Measurements from ENCODE around the gene CTSH. TPM values are rescaled to one million over a fixed set of nuclear protein-coding genes. Genes with fewer than 3 reads are reported as not detected.
"Not testable (repeated sequence)": the region's sequence is repeated elsewhere in the genome, so short reads cannot be mapped to it uniquely, and the experiment has no call there.

CTSH gene
- total RNA-seq, 1 experiment from 2014 or later: 43.9 TPM

DNA sequence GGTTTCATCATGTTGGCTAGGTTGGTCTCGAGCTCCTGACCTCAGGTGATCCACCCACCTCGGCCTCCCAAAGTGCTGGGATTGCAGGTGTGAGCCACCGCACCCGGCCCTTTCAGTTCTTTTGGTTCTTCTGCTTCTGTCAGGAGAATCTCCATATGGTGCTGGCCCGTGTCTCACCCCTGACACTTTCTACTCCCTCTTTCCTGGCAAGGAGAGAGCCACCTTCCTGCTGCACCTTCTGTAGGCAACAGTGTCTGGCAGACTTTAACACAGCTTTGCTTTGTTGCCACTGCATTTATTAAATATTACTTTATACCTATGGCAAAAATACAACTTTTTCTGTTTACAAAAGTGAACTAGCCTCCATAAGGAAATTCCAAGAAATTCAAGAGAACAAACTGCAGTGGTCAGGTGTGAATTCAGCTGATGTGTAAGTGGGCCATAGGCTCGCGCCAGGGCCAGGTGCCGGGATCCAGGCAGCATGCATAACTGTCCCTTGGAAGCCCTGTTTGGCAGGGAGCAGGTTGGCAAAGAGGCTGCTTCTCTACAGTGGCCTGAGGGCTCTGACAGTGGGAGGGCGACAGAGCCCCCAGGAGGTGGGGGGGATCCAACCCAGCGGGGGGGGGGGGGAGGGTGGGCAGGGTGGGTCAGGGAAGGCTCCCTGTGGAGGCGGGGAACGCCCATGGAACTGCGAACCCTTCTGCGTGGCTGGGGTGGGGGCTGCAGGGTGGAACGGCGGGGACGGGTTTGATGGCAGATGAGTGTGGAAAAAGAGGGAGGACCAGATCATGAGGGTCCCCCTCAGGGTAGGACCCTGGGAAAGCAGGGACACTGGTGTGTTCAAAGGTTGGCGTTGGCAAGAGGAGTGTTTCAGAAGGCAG lies 21.1 kb downstream of the CTSH start:
- DNase-seq (ENCODE audit: low read depth): no peak

DNA sequence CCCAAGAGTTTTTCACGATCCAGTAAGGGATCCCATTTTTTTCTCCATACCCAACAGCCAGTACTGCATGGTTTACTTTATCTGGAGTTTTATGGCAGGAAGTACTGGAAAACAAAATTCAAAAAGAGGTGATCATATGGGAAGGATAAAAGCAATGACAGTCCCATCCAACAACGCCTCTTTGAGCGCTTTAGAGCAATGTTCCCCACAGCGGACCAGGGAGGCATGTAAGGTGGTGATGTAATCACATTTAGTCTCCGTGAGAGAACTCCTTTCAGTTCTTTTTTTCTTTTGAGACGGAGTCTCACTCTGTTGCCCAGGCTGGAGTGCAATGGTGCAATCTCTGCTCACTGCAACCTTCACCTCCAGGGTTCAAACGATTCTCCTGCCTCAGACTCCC lies 21.8 kb downstream of the CTSH start:
- DNase-seq (ENCODE audit: low read depth): no peak

DNA sequence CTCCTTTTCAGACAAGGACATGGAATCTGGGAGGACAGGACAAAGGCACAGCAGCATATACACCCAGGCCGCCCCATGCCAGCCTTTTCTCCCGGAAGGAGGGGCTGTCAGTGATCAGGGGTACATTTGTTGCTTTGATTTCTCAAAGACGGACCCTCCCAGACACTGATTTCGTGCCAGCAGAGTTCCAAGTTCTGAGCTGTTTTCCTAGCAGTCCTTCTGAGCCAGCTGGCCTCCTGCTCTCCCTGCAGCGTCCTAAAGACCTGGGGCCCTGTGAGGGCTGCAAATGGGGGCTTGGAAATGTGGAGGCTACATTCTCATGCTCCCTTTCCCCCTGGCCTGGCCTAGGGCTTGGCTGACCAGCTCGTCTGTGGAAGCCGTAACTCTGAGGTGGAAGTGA lies 22.3 kb downstream of the CTSH start:
- DNase-seq (ENCODE audit: low read depth): no peak

DNA sequence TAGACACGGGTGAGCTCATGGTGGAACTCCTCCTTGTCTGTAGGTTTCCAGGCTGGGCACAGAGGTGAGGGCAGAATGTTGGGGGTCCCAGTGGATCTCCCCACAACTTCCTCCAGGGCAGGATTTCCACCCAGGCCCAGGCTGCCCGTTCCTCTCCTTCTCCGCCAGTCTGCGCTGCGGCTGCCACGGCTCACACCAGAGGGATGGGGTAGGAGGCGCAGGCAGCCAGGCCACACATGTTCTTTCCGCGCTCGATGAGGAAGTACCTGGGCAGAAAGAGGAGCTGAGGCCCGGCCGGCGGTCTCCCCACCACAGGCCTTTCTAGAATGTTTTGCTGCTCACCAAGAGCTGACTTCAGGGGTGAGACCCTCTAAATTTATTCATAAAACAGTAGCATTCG lies 22.9 kb downstream of the CTSH start:
- no peak for DNase-seq (ENCODE audit: low read depth)

DNA sequence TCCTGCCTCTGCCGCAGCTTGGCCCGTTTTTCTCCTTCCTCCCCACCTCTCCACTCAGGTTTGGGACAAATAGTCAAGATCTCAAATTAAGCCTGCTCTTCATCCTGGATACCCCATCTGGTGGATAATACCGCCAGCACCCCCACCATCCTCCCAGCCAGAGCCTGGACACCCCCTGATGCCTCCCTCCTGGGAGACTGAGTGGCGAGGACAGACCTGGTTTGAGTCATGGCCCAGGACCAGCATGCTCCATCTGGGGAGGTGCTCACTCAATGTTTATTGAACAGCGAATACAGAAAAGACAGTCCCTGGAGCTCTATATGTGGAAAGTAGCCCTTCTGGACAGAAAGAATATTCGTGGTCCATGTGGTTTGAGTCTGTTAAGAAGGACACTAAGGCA lies 23.3 kb downstream of the CTSH start:
- no peak for DNase-seq (ENCODE audit: low read depth)

DNA sequence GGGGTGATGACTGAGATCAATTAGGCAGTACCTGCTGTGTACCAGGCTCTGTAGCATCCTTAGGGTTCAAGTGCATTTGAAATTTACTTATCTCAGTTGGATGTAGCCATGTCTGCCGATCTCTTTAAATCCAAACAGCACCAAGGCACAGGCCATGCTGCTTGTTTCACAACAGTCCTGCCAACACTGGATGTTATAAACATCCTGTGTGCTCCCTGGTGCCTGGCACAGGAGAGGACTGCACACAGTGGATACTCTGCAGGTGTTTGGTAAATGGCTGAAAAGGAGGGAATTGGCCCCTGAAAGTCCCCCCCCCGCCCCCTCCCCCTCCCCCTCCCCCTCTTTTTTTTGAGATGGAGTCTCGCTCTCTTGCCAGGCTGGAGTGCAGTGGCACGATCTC lies 27.0 kb downstream of the CTSH start:
- no peak for DNase-seq (ENCODE audit: low read depth)

DNA sequence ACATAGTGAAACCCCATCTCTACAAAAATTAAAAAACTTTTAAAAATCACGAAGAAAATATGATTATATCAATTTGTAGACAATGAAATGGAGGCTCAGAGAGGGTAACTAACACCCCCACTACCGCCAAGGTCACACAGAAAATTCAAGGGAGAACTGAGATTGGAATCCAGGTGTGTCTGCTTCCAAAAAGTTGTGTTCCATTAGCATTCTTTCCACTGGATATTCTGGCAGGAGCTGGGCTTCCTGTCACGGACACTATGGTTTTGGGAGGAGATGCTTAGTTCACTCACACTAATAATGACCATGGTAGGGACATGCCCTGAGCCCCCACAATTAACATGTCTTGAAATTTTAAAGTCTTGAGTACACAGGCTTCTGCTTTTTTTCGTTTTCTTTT lies 28.8 kb downstream of the CTSH start:
- no peak for DNase-seq (ENCODE audit: low read depth)

DNA sequence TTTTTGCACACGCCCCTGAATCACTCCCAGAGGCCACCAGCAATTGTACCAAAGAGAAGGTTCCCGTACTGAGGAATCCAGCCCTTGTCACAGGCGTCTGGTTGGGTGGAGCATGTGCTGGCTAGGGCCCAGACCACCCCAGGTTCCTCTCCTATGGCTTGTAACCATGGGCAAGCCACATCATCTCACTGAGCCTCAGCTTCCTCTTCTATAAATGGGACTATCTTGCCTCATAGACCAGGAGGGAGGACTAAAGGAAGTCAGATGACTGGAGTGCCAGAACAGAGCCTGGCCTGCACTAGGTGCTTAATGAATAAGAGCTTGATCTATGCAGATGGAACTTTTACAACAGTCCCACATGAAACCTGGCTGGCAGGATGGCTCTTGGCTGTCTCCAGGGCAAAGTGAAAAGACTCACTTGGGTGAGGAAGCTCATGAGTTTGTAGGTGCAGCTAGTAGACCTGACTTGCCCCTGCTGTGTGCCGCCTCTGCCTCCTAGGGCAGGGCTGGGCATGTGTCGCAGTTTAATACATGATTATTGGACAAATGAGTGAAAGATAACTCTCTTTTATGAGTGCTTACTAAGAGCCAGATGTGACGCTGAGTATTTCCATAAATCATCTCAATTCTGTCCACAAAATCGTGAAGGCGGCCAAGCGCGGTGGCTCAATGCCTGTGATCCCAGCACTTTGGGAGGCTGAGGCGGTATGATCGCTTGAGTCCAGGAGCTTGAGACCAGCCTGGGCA lies 29.3 kb downstream of the CTSH start:
- DNase-seq (ENCODE audit: low read depth): no peak

DNA sequence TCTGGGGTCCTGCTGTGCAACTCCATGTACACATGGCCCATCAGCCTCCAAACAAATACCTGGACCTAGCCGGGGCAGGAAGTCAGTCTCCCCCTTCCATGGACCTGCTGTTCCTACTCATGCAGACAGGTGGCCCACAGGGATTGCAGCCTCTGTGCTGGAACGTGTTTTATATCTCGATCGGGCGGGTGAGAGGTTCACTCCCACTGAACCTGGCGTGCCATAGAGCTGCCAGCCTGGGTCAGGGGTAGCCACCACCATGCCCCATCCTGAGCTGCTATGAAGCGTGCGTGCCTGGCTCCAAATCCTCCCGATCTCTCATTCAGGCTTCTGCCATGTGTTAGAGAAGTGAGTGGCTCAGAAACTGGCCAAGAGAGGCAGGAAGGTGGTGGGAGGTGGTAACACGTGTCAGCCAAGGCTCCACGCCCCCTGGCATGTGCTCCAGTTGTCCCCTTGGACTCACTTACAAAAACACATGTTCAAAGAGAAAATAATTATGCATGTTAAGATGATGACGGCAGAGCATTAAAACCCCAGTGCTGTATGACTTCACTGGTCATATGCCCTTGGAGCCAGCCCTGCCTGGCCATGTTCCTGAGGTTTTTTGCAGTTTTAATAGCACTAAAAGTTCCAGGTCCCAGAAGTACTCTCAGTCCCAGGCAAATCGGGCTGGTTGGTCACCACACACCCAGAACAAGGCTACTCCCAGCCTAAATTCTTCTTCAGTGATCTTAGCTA lies 30.6 kb downstream of the CTSH start:
- peak; percentile 66 for DNase-seq (ENCODE audit: low read depth)

DNA sequence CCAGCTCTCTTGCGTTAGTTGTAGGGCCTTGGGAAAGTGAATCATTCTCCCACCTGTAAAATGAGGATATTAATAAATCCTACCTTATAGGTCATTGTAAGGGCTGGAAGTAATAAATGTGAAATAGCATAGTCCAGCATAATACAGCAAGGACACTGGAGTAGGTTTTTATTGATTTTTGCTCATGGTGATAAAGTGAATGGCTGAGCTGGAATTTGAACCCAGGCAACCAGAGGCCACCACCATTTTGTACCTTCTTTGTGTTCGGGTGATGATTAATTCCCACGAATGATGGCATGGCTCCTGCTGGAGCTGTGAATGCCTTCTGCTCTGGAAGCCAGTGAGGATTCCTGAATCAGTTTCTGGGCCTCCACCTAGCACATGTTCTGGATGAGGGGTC lies 31.8 kb downstream of the CTSH start:
- no peak for DNase-seq (ENCODE audit: low read depth)

DNA sequence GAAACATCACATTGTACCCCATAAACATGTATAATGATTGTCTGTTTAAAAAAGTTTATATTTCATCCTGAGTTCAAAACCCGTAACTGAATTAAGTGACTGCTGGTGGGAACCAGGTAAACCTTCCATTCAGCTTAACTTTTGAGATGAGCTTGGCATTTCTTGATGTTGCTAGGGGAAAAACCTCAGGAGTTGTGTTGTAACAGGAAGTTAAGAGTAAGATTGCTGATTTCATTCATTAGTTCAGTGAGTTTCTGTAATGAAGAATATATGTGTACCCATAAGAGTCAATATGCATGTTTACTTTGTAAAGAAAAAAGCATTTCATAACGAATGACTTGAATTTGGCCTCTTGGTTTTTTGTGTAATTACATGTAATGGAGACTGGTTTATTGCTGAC lies 32.5 kb downstream of the CTSH start:
- DNase-seq (ENCODE audit: low read depth): no peak

DNA sequence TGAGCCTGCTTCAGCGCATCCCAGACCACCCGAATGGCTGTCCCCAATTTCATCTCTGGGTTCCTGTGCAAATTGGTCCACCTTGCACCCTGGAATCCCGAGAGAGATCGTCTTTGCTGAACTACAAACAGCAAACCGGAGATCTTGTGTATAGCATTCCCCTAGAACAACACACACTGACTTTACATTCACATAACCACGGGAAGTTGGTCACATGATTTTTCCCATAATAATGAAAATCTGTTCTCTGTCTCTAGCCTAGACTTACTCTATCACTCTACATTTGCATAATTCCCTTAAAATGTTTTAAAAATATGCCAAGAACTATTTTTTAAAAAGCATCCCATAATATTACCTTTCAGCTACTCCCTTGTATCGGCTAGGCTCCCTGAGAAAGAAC lies 34.6 kb downstream of the CTSH start:
- DNase-seq (ENCODE audit: low read depth): no peak

DNA sequence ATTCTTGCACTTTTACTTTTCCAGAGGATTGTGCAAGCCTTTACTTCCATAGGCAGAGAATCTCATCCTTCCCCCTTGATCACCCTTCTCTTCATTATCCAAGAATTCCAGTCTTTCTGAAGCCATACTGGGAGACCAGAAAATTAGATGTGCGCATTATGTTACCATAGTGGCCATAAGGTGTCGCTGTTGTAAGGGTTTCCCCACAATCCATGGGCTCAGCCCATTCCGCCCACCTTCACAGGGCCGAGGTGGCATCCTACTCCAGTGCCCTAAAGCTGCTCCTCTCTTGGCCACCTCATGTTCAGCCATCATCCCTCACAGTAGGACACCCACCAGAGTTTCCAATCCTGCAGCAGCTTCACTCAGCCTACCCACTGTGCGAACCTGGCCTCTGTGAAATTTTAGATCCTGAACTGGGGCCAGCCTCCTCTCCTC lies 35.0 kb downstream of the CTSH start:
- DNase-seq (ENCODE audit: low read depth): peak; percentile 37

DNA sequence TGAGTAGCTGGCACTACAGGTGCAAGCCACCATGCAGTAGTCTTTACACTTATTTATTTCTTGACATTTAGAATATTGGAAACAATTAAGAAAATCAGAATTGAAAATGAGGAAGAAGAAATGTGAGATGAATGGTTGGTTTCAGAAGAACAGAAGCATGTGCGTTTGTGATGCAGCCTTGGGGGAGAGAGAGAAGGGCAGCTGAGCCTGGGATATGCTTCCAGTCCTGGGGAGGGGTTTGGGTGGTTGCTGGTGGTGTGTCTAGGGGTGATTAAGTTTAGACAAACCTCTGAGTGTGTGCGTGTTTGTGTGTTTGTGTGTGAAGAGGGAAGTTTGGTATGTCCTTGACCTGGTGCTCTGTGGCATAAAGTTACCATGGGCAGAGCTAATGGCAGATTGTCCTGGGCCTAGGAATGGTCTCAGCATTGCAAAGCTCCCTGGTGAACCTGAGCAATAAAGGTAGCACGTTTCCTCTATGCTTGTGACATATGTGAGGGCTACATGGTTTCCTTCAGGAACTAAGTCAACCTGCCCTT lies 35.6 kb downstream of the CTSH start:
- no peak for DNase-seq (ENCODE audit: low read depth)

DNA sequence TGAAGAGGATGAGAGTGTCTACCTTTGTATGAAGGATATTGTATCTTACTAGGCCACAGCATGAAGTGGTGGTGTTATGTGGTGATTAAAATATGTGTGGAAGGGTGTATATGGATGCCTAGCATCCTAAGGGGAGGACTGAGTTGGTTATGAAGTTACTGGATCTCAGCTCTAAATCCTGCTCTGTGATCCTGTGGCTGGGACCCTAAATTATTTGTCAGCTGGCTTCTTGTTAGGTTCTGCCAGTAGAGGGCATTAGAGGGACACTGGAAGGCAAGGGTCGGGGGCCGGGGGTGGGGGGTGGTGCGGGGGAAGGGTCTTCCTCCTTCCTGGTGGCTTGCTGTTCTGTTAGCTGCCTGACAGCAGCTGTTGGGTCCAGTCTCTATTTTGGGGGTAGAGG lies 37.3 kb downstream of the CTSH start:
- DNase-seq (ENCODE audit: low read depth): no peak

DNA sequence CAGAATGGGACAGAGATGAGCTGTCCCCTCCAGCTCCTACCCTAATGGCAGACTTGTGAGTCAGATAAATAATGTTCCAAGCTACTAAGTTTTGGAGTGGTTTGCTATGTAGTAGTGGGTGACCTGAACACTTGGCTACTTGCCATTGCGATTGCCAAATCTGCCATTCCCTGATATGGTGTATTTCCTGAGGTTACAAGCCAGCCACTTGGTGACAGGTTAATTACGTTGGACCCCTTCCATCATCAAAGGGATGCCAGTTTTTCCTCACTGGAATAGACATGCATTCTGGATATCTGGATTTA lies 38.6 kb downstream of the CTSH start:
- peak; percentile 77 for DNase-seq (ENCODE audit: low read depth)

DNA sequence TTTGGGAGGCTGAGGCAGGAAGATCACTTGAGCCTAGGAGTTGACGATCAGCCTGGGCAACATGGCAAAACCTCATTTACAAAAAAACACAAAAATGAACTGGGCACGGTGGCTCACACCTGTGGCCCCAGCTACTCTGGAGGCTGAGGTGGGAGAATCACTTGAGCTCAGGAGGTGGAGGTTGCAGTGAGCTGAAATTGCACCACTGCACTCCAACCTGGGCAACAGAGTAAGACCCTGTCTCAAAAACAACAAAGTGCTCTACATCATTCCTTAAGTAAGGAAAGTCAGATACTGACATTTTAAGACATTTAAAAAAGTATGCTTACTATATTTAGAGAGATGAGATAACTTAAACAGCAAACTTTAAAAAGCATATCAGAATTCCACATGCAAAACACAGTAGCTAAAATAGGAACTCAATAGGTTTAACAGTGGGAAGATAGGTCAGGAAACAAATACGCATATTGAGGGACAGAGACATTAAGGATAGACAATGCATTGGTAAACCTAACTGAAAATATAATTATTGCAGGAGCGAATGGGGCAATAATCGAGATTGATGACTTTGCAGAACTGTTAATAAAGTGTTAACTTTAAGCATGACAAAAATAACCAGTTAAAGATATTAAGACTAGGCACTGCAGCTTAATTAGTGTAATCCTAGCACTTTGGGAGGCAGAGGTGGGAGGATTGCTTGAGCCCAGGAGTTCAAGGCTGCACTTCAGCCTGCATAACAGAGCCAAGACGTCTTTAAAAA lies 40.1 kb downstream of the CTSH start:
- no peak for DNase-seq (ENCODE audit: low read depth)

DNA sequence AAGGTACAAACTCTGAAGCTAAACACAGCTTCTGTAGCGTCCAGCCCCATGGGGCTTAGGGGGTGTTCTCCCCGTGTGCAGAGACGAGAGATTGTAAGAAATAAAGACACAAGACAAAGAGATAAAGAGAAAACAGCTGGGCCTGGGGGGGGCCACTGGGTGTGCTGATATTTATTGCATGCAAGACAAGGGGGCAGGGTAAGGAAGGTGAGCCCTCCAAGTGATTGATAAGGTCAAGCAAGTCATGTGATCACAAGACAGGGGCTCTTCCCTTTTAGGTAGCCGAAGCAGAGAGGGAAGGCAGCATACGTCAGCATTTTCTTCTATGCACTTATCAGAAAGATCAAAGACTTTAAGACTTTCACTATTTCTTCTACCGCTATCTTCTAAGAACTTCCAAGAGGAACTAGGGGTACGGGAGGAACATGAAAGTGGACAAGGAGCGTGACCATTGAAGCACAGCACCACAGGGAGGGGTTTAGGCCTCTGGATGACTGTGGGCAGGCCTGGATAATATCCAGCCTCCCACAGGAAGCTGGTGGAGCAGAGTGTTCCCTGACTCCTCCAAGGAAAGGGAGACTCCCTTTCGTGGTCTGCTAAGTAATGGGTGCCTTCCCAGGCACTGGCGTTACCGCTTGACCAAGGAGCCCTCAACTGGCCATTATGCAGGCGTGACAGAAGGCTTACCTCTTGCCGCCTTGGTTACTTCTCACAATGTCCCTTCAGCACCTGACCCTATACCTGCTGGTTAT lies 42.4 kb downstream of the CTSH start:
- DNase-seq (ENCODE audit: low read depth): peak; percentile 39

DNA sequence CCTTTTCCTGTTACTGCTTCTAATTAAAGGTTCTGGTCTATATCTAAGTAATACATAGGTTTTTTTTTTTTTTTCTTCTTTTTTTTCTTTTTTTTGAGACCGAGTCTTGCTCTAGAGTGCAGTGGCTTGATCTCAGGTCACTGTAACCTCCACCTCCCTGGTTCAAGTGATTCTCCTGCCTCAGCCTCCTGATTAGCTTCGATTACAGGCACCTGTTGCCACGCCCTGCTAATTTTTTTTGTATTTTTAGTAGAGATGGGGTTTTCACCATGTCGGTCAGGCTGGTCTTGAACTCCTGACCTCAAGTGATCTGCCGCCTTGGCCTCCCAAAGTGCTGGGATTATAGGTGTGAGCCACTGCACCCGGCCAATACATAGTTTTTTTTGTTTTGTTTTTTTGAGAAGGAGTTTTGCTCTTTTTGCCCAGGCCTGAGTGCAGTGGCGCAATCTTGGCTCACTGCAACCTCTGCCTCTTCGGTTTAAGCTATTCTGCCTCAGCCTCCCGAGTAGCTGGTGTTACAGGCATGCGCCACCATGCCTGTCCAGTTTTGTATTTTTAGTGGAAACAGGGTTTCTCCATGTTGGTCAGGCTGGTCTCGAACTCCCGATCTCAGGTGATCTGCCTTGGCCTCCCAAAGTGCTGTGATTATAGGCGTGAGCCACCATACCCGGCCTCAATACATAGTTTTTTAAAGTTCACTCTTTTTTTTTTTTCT lies 43.9 kb downstream of the CTSH start:
- not testable (repeated sequence) for DNase-seq (ENCODE audit: low read depth)

DNA sequence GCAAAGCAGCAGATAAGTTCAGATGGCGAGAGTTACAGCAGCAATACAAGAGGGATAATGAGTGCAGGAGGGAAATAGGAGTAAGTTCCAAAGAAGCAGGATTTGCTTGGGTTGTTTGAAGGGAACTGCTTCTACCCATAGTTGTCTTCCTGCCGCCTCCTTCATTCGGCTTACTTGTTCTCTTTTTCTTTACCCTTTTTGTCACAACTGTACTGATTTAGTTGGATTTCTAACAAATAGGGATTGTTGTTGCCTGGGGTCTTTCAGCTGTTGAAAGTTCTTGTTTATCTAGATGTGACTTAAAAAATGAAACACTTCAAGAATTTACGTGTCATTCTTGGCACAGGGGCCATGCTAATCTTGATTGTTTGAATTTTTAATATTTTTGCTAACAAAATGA lies 46.3 kb downstream of the CTSH start:
- no peak for DNase-seq (ENCODE audit: low read depth)
